ENCODE results near the gene RETREG1.

RETREG1 gene

DNA sequence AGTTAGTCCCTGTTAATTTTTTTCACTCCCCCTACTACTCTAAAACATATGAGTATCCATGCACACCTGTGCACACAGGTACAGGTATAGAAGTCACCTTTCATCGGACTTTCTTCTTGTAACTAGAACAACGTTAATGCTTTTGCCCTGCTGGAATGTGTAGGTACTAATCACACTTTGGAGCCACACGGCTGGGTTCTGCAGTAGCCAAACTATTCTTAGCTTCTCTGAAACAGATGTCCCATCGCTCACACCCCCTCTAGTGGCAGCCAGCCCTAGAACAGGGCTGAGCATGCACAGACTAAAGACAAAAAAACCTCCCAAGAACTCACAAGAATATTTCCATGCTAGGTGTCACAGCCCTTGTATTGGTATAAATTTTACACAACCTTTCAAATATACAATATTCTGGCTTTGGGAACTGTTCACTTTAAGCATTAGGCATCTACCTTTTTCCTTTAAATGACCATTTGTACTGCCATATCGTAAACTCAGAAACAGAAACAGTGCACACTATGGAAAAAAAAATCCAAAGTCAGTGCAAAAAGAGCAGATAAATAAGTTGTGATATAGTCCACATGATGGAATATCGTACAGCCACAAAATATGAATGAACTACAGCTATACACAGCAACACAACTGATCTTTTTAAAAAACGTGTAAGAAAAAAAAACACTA, 64.0 kb downstream of the RETREG1 start:
- Histone ChIP-seq H3K4me3 (ENCODE audit: low read length) (no peak overlapping the region), H3F3A (ENCODE audit: insufficient read depth, low read length) (no peaks in the 10 kb centered on the region), H3K27me3 (replicated peaks; ENCODE audit: insufficient read depth, low read length) (no peaks in the 10 kb centered on the region), H3K9me2 (replicated peaks; ENCODE audit: insufficient read depth, low read length) (no peaks in the 10 kb centered on the region), H3K79me2 (ENCODE audit: low read length) (no peaks in the 10 kb centered on the region), H3K4me2 (ENCODE audit: low read depth, low read length) (no peak overlapping the region), H3K27ac (ENCODE audit: low read length) (no peak overlapping the region), H4K20me1 (ENCODE audit: insufficient read depth, low read length) (no peaks in the 10 kb centered on the region), H3K36me3 (replicated peaks; ENCODE audit: insufficient read depth, low read length) (no peaks in the 10 kb centered on the region), H3K9me3 (replicated peaks; ENCODE audit: insufficient read depth, low read length) (no peaks in the 10 kb centered on the region), H3K9ac (ENCODE audit: low read length) (no peak overlapping the region), H3K4me1 (ENCODE audit: low read length) (no peaks in the 10 kb centered on the region), H2AFZ (ENCODE audit: low read length) (no peak overlapping the region)
- TF ChIP-seq CTCF (IDR thresholded peaks at IDR 0.05; ENCODE audit: low read length) = peak; percentile 84
- TF ChIP-seq EZH2 (optimal IDR thresholded peaks at IDR 0.05; ENCODE audit: low read depth, low read length) = no peak
- peak; percentile 68 for DNase-seq

DNA sequence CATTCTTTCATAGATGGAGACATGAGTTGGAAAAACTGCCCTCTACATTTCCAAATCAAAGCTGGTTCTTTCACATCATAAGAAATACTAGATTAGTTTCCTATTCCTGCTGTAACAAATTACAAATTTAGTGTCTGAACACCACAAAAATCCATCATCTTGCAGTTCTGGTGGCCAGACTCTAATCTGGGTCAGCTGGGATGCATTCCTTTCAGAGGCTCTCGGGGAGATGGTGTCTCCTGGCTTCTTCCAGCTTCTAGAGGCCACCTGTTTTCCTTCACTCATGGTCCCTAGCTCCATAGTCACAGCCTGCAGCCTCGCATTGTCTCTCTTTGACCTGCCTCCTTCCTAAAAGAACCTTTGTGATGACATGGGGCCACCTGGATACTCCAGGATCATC, 65.2 kb downstream of the RETREG1 start:
- H3F3A ChIP-seq (ENCODE audit: insufficient read depth, low read length) = no peaks in the 10 kb centered on the region
- TF ChIP-seq EZH2phosphoT487 (IDR thresholded peaks at IDR 0.05; ENCODE audit: low read length) = no peak
- H3K27me3 ChIP-seq (replicated peaks; ENCODE audit: insufficient read depth, low read length) = no peaks in the 10 kb centered on the region
- H3K9me3 ChIP-seq (replicated peaks; ENCODE audit: insufficient read depth, low read length) = no peaks in the 10 kb centered on the region
- H3K9me2 ChIP-seq (replicated peaks; ENCODE audit: insufficient read depth, low read length) = no peaks in the 10 kb centered on the region
- H3K4me1 ChIP-seq (ENCODE audit: low read length) = no peaks in the 10 kb centered on the region
- no peak overlapping the region for H3K27ac ChIP-seq (ENCODE audit: low read length)
- no peak overlapping the region for H3K4me3 ChIP-seq (ENCODE audit: low read length)
- no peaks in the 10 kb centered on the region for H3K36me3 ChIP-seq (replicated peaks; ENCODE audit: insufficient read depth, low read length)
- H4K20me1 ChIP-seq (ENCODE audit: insufficient read depth, low read length) = no peaks in the 10 kb centered on the region
- no peak for DNase-seq
- no peaks in the 10 kb centered on the region for H3K79me2 ChIP-seq (ENCODE audit: low read length)
- no peak overlapping the region for H3K4me2 ChIP-seq (ENCODE audit: low read depth, low read length)
- H3K9ac ChIP-seq (ENCODE audit: low read length) = no peak overlapping the region
- no peak overlapping the region for H2AFZ ChIP-seq (ENCODE audit: low read length)

DNA sequence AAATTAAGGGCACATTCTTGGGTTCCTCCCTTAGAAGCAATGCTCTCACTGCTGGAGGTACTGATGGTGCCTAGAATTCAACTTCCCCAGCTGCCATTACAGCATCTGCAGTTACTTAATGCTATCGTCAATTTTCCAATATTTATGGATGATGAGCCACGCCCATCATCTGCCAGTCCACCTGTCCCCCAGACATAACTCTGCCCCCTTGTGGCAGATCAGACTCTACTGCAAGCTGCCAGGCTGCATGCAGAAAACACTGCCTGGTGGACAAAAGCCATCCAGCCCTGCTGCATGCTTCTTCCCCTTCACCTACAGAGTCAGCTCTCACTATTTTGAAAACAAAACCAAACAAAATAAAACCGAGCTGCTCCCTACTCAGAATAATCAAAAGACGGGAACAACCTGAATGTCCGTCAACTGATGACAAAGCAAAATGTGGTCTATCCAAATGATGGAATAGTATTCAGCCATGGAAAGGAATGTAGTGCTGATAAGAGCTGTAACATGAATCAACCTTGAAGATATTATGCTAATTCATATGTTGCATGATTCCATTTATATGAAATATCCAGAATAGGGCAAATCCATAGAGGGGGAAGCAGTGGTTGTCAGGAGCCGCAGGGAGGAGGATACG, 66.4 kb downstream of the RETREG1 start:
- Histone ChIP-seq H3K9me3 (replicated peaks; ENCODE audit: insufficient read depth, low read length) (no peaks in the 10 kb centered on the region), H3K4me1 (ENCODE audit: low read length) (no peaks in the 10 kb centered on the region), H3K79me2 (ENCODE audit: low read length) (no peaks in the 10 kb centered on the region), H3K4me3 (ENCODE audit: low read length) (peak overlapping the region; percentile 34), H3K36me3 (replicated peaks; ENCODE audit: insufficient read depth, low read length) (no peaks in the 10 kb centered on the region), H3K9me2 (replicated peaks; ENCODE audit: insufficient read depth, low read length) (no peaks in the 10 kb centered on the region), H3K4me2 (ENCODE audit: low read depth, low read length) (peak overlapping the region; percentile 38; the same call in 1 of the 2 replicates), H3K9ac (ENCODE audit: low read length) (no peak overlapping the region), H2AFZ (ENCODE audit: low read length) (0 out of 2 replicates have a peak overlapping the region, but pooled peaks have one; percentile 8), H4K20me1 (ENCODE audit: insufficient read depth, low read length) (no peaks in the 10 kb centered on the region), H3F3A (ENCODE audit: insufficient read depth, low read length) (no peaks in the 10 kb centered on the region), H3K27ac (ENCODE audit: low read length) (no peak overlapping the region), H3K27me3 (replicated peaks; ENCODE audit: insufficient read depth, low read length) (no peaks in the 10 kb centered on the region)
- TF ChIP-seq CTCF (IDR thresholded peaks at IDR 0.05; ENCODE audit: low read length) (peak; percentile 91), EZH2phosphoT487 (IDR thresholded peaks at IDR 0.05; ENCODE audit: low read length) (no peak), EZH2 (optimal IDR thresholded peaks at IDR 0.05; ENCODE audit: low read depth, low read length) (no peak)
- DNase-seq = peak; percentile 75
